Sigmoid colon (tissue), 4 donors: ENCODE data around the gene AGAP9.

Experiments
- EP300 ChIP-seq, 4 donors: sonication (generic); formaldehyde crosslinking; IDR thresholded peaks; one replicate each; pipeline ENCODE4 v1.6.1; 2017; ENCODE audit warnings: antibody characterized with exemption in 4 of 4
- POLR2A ChIP-seq, 2 donors: fragments of 450-650 bp; IDR thresholded peaks; one replicate each; pipeline ENCODE4 v1.6.1; 2016; ENCODE audit warnings: antibody characterized with exemption in 2 of 2, mild to moderate bottlenecking in 2 of 2, moderate library complexity in 2 of 2
- TF ChIP-seq, protein P1 (sequence below), 4 experiments: fragments of 450-650 bp in 3 of 4; fragments of 200-600 bp in 1 of 4; IDR thresholded peaks; one replicate each; pipeline ENCODE4 v1.5.1; 2016 to 2019; ENCODE audit warnings: antibody characterized with exemption in 4 of 4, mild to moderate bottlenecking in 3 of 4, moderate library complexity in 2 of 4

DNA sequence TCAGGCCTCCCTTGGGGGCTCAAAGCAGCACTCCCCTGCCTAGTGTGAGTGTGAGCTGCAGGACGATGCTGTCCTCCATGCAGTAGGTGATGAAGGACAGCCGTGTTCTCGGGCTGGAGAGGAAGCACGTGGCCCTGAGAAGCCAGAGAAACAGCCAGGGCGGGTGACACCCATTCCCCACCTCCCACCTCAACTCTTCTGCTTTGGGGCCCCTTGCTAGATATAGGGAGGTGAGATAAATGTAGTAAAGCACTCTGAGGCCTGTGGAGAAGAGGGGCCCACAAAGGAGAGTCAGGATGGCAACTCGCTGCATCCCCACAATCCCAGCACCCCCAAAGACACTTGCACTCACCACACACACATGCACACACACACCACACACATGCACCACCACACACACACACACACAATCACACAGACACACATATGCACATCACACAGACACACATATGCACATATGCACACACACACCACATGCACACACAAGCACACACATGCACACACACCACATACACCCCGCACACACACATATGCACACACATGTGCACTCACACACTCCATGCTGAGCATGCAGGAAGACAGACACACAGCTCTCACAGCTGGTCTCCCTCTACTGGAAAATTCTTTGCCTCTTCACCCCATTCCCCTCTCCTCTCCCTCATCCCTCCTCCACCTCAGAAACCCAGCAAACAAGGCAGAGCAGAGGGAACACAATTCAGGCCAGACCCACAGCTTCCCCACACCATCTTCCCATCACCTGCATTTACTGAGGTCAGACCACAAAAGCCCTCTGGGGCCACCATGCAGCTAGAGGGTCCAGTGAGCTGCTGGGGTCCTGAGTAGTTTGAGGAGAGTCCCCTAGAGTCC, 70.1 kb downstream of the AGAP9 start:
- TF ChIP-seq, protein P1, sequence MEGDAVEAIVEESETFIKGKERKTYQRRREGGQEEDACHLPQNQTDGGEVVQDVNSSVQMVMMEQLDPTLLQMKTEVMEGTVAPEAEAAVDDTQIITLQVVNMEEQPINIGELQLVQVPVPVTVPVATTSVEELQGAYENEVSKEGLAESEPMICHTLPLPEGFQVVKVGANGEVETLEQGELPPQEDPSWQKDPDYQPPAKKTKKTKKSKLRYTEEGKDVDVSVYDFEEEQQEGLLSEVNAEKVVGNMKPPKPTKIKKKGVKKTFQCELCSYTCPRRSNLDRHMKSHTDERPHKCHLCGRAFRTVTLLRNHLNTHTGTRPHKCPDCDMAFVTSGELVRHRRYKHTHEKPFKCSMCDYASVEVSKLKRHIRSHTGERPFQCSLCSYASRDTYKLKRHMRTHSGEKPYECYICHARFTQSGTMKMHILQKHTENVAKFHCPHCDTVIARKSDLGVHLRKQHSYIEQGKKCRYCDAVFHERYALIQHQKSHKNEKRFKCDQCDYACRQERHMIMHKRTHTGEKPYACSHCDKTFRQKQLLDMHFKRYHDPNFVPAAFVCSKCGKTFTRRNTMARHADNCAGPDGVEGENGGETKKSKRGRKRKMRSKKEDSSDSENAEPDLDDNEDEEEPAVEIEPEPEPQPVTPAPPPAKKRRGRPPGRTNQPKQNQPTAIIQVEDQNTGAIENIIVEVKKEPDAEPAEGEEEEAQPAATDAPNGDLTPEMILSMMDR (IDR thresholded peaks at IDR 0.05), result no peak
- TF ChIP-seq POLR2A (IDR thresholded peaks at IDR 0.05) (no peak), EP300 (IDR thresholded peaks at IDR 0.05) (no peak)
